WTC11 (cell line): ENCODE results near the gene ATG7. TPM values are rescaled to one million over a fixed set of nuclear protein-coding genes. Genes with fewer than 3 reads are reported as not detected.

Source experiments
- ATAC-seq: fragments of 200-7000 bp; cut with Tn5 transposase; 2 replicates; pipeline ENCODE4 v1.10.0; 2021; ENCODE audit warnings: mild to moderate bottlenecking, moderate library complexity
- CTCF ChIA-PET: fragments of 300-600 bp; sonication (Branson Sonifier 250); formaldehyde crosslinking; loops from one replicate; lab custom pipeline; 2021; ENCODE audit warnings: antibody characterized with exemption; lab: Charles Lee
- POLR2A ChIA-PET: fragments of 350-600 bp; sonication (Branson Sonifier 250); formaldehyde crosslinking; loops from one replicate; lab custom pipeline; 2021; ENCODE audit warnings: antibody characterized with exemption; lab: Charles Lee
- DNase-seq: peaks from one replicate; pipeline ENCODE4 v3.0.0; 2021; ENCODE audit warnings: low spot score
- H3K27ac Mint-ChIP-seq: 2 replicates; pipeline ENCODE4 v1.8.0; 2021; ENCODE audit warnings: mixed read lengths
- H3K27me3 Mint-ChIP-seq: 2 replicates; pipeline ENCODE4 v1.8.0; 2021; ENCODE audit warnings: low read depth, mild to moderate bottlenecking, moderate library complexity, mixed read lengths
- H3K36me3 Mint-ChIP-seq: 2 replicates; pipeline ENCODE4 v1.8.0; 2021; ENCODE audit warnings: mixed read lengths
- H3K4me1 Mint-ChIP-seq: 2 replicates; pipeline ENCODE4 v1.8.0; 2022; ENCODE audit warnings: mixed read lengths
- H3K4me3 Mint-ChIP-seq: 2 replicates; pipeline ENCODE4 v1.8.0; 2021; ENCODE audit warnings: mild to moderate bottlenecking, moderate library complexity, mixed read lengths
- H3K9me3 Mint-ChIP-seq: 2 replicates; pipeline ENCODE4 v1.8.0; 2021; ENCODE audit warnings: mixed read lengths
- AR ChIP-seq: fragments of 250-450 bp; sonication (Bioruptor Pico); IDR thresholded peaks from 2 replicates; pipeline ENCODE4 v1.9.0; 2021; ENCODE audit warnings: mild to moderate bottlenecking
- ATF1 ChIP-seq: sonication (generic); formaldehyde crosslinking; IDR thresholded peaks from 2 replicates; pipeline ENCODE4 v1.8.1; 2023; ENCODE audit warnings: mild to moderate bottlenecking, moderate library complexity, missing genetic modification reagents
- CREB1 ChIP-seq: sonication (generic); formaldehyde crosslinking; IDR thresholded peaks from 2 replicates; pipeline ENCODE4 v1.8.0; 2023; ENCODE audit warnings: mild to moderate bottlenecking, missing genetic modification reagents
- E2F4 ChIP-seq: sonication (generic); formaldehyde crosslinking; IDR thresholded peaks from 2 replicates; pipeline ENCODE4 v1.8.1; 2022; ENCODE audit warnings: low read depth, mild to moderate bottlenecking, moderate library complexity, missing genetic modification reagents, borderline replicate concordance
- ERG ChIP-seq: fragments of 250-450 bp; sonication (Bioruptor Pico); IDR thresholded peaks from 2 replicates; pipeline ENCODE4 v1.8.0; 2021; ENCODE audit warnings: mild to moderate bottlenecking
- ESRRA ChIP-seq: sonication (generic); formaldehyde crosslinking; IDR thresholded peaks from 2 replicates; pipeline ENCODE4 v1.8.1; 2022; ENCODE audit warnings: mild to moderate bottlenecking, missing genetic modification reagents, borderline replicate concordance
- ETV6 ChIP-seq: sonication (generic); formaldehyde crosslinking; IDR thresholded peaks from 2 replicates; pipeline ENCODE4 v1.8.1; 2022; ENCODE audit warnings: mild to moderate bottlenecking, missing genetic modification reagents
- FOXJ3 ChIP-seq: sonication (generic); formaldehyde crosslinking; IDR thresholded peaks from 2 replicates; pipeline ENCODE4 v1.9.0; 2021; ENCODE audit warnings: missing genetic modification reagents, mild to moderate bottlenecking, borderline replicate concordance
- FOXP1 ChIP-seq: sonication (generic); formaldehyde crosslinking; IDR thresholded peaks from 2 replicates; pipeline ENCODE4 v1.8.0; 2022; ENCODE audit warnings: missing genetic modification reagents, mild to moderate bottlenecking, moderate library complexity, borderline replicate concordance
- HMGA2 ChIP-seq: fragments of 250-450 bp; sonication (Bioruptor Pico); IDR thresholded peaks from 2 replicates; pipeline ENCODE4 v1.4.0; 2021; ENCODE audit warnings: mild to moderate bottlenecking, moderate library complexity
- MLX ChIP-seq: sonication (generic); formaldehyde crosslinking; IDR thresholded peaks from 2 replicates; pipeline ENCODE4 v1.8.1; 2023; ENCODE audit warnings: mild to moderate bottlenecking, missing genetic modification reagents, moderate library complexity
- NFATC4 ChIP-seq: fragments of 250-450 bp; sonication (Bioruptor Pico); IDR thresholded peaks from 2 replicates; pipeline ENCODE4 v1.9.0; 2021; ENCODE audit warnings: mild to moderate bottlenecking
- RELA ChIP-seq: sonication (generic); formaldehyde crosslinking; IDR thresholded peaks from 2 replicates; pipeline ENCODE4 v1.8.1; 2022; ENCODE audit warnings: missing genetic modification reagents, mild to moderate bottlenecking, borderline replicate concordance
- SP1 ChIP-seq: sonication (generic); formaldehyde crosslinking; conservative IDR thresholded peaks from 2 replicates; pipeline ENCODE4 v1.8.1; 2022; ENCODE audit warnings: missing genetic modification reagents
- STAT6 ChIP-seq: sonication (generic); formaldehyde crosslinking; conservative IDR thresholded peaks from 2 replicates; pipeline ENCODE4 v1.8.1; 2023; ENCODE audit warnings: mild to moderate bottlenecking, low read depth, missing genetic modification reagents, moderate library complexity
- TEAD1 ChIP-seq: sonication (generic); formaldehyde crosslinking; IDR thresholded peaks from 2 replicates; pipeline ENCODE4 v1.8.0; 2022; ENCODE audit warnings: mild to moderate bottlenecking, missing genetic modification reagents
- TEAD4 ChIP-seq: sonication (generic); formaldehyde crosslinking; IDR thresholded peaks from 2 replicates; pipeline ENCODE4 v1.8.0; 2022; ENCODE audit warnings: mild to moderate bottlenecking, missing genetic modification reagents
- ZBTB21 ChIP-seq: sonication (generic); formaldehyde crosslinking; IDR thresholded peaks from 2 replicates; pipeline ENCODE4 v1.8.1; 2023; ENCODE audit warnings: mild to moderate bottlenecking, missing genetic modification reagents, borderline replicate concordance
- ZMAT4 ChIP-seq: fragments of 250-450 bp; sonication (Bioruptor Pico); IDR thresholded peaks from 2 replicates; pipeline ENCODE4 v1.9.0; 2021; ENCODE audit warnings: mild to moderate bottlenecking
- ZNF263 ChIP-seq: sonication (generic); formaldehyde crosslinking; IDR thresholded peaks from 2 replicates; pipeline ENCODE4 v1.8.1; 2022; ENCODE audit warnings: low read depth, mild to moderate bottlenecking, moderate library complexity, missing genetic modification reagents
- ZNF281 ChIP-seq: sonication (generic); formaldehyde crosslinking; IDR thresholded peaks from 2 replicates; pipeline ENCODE4 v1.8.0; 2023; ENCODE audit warnings: mild to moderate bottlenecking, missing genetic modification reagents
- ZNF671 ChIP-seq: fragments of 250-450 bp; sonication (Bioruptor Pico); IDR thresholded peaks from 2 replicates; pipeline ENCODE4 v1.8.0; 2021; ENCODE audit warnings: mild to moderate bottlenecking
- total RNA-seq: library from RNA; stranded (reverse); gene quantifications from 3 replicates; pipeline ENCODE4 v1.2.3, GENCODE V29; 2021

ATG7 gene
- total RNA-seq, 1 experiment from 2014 or later: 17.5 TPM

GRCh38 chr3:11224870-11225229 is 47.3 kb upstream of the ATG7 start:
- no peak overlapping the region for H3K4me3 Mint-ChIP-seq
- ChIA-PET POLR2A (no interaction called here), CTCF (no interaction called here)
- no peaks in the 10 kb centered on the region for H3K27me3 Mint-ChIP-seq
- no peaks in the 10 kb centered on the region for H3K36me3 Mint-ChIP-seq
- TF ChIP-seq NFATC4 (CRISPR knock-in tag): no peak
- TF ChIP-seq FOXJ3 (CRISPR knock-in tag): no peak
- TF ChIP-seq MLX: no peak
- TF ChIP-seq FOXP1 (CRISPR knock-in tag): no peak
- no peak for TF ChIP-seq ESRRA (CRISPR knock-in tag)
- no peak for TF ChIP-seq ZMAT4 (CRISPR knock-in tag)
- no peak for TF ChIP-seq ZNF671
- no peak for TF ChIP-seq ZNF263 (CRISPR knock-in tag)
- no peak for TF ChIP-seq STAT6 (CRISPR knock-in tag)
- no peak for TF ChIP-seq TEAD1 (CRISPR knock-in tag)
- no peak for TF ChIP-seq TEAD4 (CRISPR knock-in tag)
- no peak for TF ChIP-seq HMGA2 (CRISPR knock-in tag)
- peaks cover 3% of the 10 kb centered on the region; the same call in 1 of the 2 replicates for H3K9me3 Mint-ChIP-seq
- H3K4me1 Mint-ChIP-seq: no peaks in the 10 kb centered on the region
- ATAC-seq: no peak
- no peak overlapping the region for H3K27ac Mint-ChIP-seq
- no peak for DNase-seq

- POLR2A ChIA-PET: no interaction called here
- H3K9me3 Mint-ChIP-seq: peaks cover 3% of the 10 kb centered on the region; the same call in 1 of the 2 replicates
- H3K4me3 Mint-ChIP-seq: no peak overlapping the region
Measured at GRCh38 chr3:11226042-11226370, 46.2 kb upstream of the ATG7 start.

More at GRCh38 chr3:11226042-11226370, 46.2 kb upstream of the ATG7 start:
- Mint-ChIP-seq H3K27me3 (no peaks in the 10 kb centered on the region), H3K36me3 (no peaks in the 10 kb centered on the region), H3K27ac (no peak overlapping the region), H3K4me1 (no peaks in the 10 kb centered on the region)
- ATAC-seq (no peak), DNase-seq (no peak)
- TF ChIP-seq ZNF281 (no peak), TEAD4 (CRISPR knock-in tag) (no peak), ATF1 (no peak), ZBTB21 (CRISPR knock-in tag) (no peak), SP1 (CRISPR knock-in tag) (no peak), ETV6 (CRISPR knock-in tag) (no peak), ERG (CRISPR knock-in tag) (no peak), ZNF671 (no peak), RELA (CRISPR knock-in tag) (no peak), E2F4 (CRISPR knock-in tag) (no peak), AR (no peak), CREB1 (CRISPR knock-in tag) (no peak)
- CTCF ChIA-PET: interaction anchor here (0.6 kb wide), 1 partner anchor 108 kb away, joined by 3 read pairs; no protein-coding TSS in a partner anchor
